HG03520 (cell line): ENCODE measurements around the gene SYT13.
"Not testable (repeated sequence)": the region's sequence is repeated elsewhere in the genome, so short reads cannot be mapped to it uniquely, and the experiment has no call there.

Experiments
- ATAC-seq: cut with Tn5 transposase; IDR thresholded peaks from one replicate; pipeline ENCODE4 v1.9.1; 2021; ENCODE audit warnings: mild to moderate bottlenecking, moderate library complexity; ENCODE audit not compliant: unreplicated experiment

Gene SYT13

GRCh38 chr11:45250035-45250718 is 36.0 kb downstream of the SYT13 start:
- no peak for ATAC-seq

DNA sequence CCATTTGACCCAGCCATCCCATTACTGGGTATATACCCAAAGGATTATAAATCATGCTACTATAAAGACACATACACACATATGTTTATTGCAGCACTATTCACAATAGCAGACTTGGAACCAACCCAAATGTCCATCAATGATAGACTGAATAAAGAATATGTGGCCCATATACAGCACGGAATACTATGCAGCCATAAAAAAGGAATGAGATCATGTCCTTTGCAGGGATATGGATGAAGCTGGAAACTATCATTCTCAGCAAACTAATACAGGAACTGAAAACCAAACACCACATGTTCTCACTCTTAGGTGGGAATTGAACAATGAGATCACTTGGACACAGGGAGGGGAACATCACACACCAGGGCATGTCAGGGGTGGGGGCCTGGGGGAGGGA is 36.8 kb downstream of the SYT13 start:
- ATAC-seq: not testable (repeated sequence)

GRCh38 chr11:45248501-45249011 is 37.6 kb downstream of the SYT13 start:
- no peak for ATAC-seq

- ATAC-seq: no peak
Observed at GRCh38 chr11:45247433-45247832, 38.7 kb downstream of the SYT13 start.

GRCh38 chr11:45246241-45246640 is 39.9 kb downstream of the SYT13 start:
- ATAC-seq: no peak

DNA sequence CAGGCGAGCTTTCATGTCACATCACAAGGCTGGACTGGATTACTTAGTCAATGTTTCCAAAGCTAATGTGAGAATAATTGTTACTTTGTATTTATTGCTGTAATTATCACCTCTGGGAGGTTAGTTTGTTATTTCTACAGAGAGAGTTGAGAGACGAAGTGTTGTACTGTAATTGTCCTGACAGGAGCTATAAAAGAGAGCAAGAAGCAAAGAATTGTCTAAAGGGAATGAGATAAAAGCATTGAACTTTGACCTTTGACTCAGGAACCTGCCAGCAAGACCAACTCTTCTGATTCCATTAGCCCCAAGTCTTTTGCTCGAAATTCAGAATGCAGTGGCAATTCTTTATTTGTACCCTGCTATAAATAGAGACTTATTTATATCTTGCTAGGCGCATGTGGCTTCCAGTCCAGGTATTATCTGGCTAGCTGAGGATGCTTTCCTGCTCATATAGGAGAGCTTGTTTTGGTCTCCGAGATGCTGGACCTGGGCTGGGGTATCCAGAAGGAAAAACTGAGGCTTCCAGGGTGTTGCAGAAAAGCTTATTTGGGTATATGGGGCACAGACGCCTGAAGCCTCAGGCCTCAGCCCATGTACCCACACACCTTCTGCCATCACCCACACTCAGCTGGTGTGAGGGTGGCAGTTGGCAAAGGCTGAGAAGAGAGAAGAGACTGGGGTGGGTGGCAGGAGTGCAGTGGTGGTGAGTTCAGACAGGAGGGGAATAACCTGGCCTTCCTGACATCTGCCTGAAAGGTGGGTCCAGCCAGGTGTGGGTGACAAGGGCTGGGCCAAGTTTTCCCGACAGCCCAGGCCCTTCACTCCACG is 40.7 kb downstream of the SYT13 start:
- no peak for ATAC-seq

GRCh38 chr11:45243967-45244366 is 42.2 kb downstream of the SYT13 start:
- ATAC-seq: no peak

DNA sequence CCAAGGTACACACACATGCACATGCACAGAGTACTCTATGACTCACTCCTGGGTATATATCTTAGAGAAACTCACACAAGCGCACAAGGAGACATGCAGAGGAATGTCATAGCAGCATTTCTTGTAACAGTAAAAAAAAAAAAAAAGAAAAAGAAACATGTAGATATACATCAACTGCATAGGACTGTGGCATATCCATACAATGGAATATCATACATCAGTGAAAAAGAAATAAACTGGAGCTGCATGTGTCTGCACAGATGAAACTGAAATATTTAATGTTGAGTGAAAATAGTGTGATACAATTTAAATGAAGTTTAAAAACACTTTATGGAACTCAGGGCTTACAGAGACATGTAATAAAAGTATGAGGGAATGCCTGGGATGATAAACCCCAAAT is 46.4 kb downstream of the SYT13 start:
- no peak for ATAC-seq

GRCh38 chr11:45238724-45239123 is 47.4 kb downstream of the SYT13 start:
- ATAC-seq: no peak

DNA sequence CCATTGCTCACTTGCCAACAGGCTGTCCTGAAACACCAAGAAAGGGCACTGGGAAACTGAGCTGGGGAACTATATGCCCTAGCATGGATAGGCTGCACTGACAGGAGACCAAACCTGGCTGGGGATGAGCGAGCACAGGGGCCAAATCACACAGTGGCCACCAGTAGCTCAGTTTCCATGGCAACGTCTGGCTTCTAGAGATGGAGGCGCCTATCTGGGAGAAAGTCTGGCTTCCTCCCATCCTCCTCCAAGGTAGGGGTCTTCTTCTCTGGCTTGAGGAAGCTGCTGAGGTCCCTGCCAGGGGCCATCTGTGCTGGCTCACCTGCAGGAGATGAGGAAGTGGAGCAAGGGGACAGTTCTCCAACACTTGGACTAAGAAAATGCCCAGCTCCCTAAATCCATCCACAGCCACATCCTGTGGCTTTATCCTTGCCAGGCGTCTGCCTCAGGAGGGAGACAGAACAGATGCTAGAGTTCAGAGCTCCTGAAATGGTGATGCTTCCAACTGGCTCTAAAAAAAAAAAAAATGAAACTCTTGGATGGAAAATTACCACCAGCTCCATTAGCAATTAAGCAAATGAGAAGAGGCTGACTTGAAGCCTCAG is 48.3 kb downstream of the SYT13 start:
- ATAC-seq: no peak

DNA sequence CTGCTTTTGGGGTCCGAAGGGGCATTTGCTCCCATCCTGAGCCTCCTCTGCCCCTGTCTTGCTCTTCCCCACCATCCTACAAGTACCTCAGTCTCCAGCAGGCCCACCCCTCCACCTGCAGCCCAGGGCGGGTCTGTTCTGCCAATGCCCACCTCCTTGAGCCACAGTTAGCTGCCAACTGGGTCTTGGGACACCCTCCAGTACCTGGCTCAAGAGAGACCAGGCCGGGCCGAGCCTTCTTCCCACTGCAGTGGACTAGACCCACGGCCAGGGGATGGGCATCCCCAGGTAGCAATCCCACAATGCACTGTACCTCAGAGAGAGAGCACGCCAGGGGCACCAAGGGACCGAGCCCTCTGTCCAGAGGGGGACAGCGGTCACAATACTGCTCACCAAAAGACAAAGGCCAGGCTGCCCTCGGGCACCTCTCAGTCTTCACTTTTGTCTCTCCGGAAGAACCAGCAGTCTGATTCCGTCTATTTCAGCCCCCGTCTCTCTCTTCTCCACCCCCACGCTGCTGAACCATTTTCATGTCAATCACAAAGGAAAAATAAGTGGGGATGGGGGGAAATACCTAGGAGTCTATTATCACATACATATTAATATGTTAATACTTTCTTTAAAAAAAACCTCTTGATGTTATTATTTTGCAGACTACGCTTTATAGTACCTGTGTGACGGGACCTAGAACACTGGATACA is 51.7 kb downstream of the SYT13 start:
- ATAC-seq: no peak

- no peak for ATAC-seq
Observed at GRCh38 chr11:45233804-45234170, 52.4 kb downstream of the SYT13 start.

DNA sequence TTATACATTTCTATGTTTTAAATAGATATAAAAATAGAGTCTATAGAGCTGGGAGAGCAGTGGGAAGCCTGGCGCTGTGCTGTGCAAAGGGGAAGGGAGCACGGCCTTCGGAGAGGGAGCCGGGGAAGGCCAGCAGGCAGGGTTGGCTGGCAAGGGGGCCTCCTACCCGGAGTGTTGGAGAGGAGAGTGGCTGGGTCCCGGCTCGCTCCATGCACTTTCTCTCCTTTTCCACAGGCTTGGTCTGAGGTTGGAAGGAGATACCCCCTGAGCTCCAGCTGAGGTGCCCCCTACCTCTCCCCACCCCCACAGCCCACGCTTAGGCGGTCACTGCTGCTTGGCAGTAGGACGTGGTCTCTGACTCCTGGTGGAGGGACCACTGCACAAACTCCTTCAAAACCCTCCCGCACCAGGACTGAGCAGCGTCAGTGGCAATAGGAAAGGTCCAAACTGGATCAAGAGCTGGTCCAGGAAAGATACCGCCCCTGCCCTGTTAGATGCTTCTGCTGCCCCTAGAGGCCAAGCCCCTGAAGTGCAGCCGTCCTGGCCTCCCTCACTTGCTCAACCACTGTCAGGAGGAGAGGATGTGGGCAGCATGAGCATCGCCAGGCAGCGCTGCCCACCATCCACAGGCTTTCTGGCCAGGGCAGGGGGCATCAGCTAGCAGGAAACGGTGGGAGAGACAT is 52.9 kb downstream of the SYT13 start:
- peak; percentile 79 for ATAC-seq

- no peak for ATAC-seq
Observed at GRCh38 chr11:45232341-45233080, 53.6 kb downstream of the SYT13 start.

- ATAC-seq: no peak
Observed at GRCh38 chr11:45229401-45230020, 56.6 kb downstream of the SYT13 start.

DNA sequence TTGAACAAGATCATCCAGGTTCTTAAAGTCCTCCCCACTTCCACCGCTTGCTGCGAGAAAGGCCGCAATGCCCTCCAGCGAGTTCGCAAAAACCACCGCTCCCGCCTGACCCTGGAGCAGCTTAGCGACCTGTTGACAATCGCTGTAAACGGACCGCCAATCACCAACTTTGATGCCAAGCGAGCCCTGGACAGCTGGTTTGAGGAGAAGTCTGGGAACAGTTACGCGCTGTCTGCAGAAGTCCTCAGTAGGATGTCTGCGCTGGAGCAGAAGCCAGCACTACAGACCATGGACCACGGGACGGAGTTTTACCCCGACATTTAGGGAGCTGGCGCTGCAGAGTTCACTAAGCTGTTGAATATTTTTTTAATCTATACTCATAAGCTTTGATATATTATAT is 58.3 kb downstream of the SYT13 start:
- no peak for ATAC-seq

- ATAC-seq: no peak
Observed at GRCh38 chr11:45226901-45227300, 59.2 kb downstream of the SYT13 start.

GRCh38 chr11:45225961-45226871 is 59.9 kb downstream of the SYT13 start:
- no peak for ATAC-seq
